WI38 (cell line): ENCODE measurements around the gene MPRIP.

ENCODE experiments used
- H3K4me3 ChIP-seq: 2 replicates; pipeline ENCODE4 v1.5.1; 2011; ENCODE audit warnings: low read depth, mild to moderate bottlenecking, control low read depth, low read length
- CTCF ChIP-seq: IDR thresholded peaks from 2 replicates; pipeline ENCODE4 v1.5.1; 2012; ENCODE audit warnings: low read depth, mild to moderate bottlenecking, control low read depth, low read length

MPRIP gene

DNA sequence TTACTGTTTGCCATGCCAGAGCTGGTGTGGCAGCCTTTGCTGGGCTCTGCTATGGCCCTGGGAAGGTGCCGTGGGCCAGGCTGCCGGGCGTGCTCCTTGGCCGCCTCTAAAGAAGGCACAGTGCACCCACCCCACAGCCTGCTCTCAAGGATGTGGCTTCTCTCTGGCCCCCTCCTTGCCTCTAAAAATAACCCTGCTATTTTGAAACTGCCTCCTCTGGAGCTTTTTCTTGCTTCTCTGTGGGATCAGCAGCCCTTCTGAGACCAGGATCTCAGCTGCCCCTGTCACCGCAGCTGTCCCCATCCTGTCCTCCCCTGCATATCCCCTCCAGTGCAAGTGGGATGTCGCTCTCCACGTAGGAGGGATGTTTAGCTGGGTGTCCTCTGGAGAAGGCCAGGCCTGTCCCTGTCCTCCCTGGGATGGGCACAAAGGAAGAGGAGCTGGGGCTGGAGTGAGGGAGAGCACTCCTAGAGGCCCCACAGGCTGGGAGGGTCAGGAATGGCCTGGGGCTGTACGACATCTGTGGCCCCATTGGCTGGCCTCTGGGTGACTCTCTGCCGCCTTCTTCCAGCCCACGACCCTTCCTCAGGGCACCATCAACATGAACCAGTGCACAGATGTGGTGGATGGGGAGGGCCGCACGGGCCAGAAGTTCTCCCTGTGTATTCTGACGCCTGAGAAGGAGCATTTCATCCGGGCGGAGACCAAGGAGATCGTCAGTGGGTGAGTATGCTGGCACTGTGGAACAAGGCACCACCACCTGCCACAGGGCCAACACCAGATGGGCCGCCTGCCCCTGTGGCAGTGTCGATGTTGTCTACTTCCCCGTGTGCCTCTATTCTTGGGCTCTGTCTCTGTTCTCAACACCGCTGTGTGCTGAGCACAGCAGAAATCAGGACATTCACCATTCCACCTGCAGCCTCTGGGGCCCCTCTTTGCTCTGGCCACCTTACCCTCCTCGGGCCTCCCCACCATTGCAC lies 84.2 kb downstream of the MPRIP start:
- no peak for TF ChIP-seq CTCF
- H3K4me3 ChIP-seq = no peak overlapping the region

DNA sequence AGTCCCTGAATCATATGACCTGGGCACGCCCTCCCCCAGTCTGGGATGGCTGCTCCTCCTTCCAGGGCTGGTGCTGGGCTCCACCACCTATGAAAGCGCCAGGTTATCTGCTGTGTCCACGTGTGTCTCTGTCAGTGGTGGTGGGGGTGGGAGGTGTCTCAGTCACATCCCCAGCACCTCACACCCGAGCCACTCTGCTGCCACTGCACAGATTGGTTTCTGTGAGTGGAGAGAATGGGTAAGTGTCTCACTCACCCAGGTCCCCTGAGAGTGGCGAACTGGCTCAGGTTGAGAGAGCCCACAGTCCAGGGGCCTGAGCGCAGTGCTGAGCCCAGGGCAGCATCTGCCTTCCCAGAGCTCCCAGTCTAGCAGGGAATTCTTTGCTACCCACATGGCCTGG lies 84.9 kb downstream of the MPRIP start:
- no peak overlapping the region for H3K4me3 ChIP-seq
- no peak for TF ChIP-seq CTCF

- TF ChIP-seq CTCF = no peak
Observed at GRCh38 chr17:17127730-17128291, 85.6 kb downstream of the MPRIP start.

GRCh38 chr17:17128476-17129075 lies 86.3 kb downstream of the MPRIP start:
- H3K4me3 ChIP-seq = no peak overlapping the region
- TF ChIP-seq CTCF = no peak

More at GRCh38 chr17:17127730-17128291, 85.6 kb downstream of the MPRIP start:
- H3K4me3 ChIP-seq = no peak overlapping the region

DNA sequence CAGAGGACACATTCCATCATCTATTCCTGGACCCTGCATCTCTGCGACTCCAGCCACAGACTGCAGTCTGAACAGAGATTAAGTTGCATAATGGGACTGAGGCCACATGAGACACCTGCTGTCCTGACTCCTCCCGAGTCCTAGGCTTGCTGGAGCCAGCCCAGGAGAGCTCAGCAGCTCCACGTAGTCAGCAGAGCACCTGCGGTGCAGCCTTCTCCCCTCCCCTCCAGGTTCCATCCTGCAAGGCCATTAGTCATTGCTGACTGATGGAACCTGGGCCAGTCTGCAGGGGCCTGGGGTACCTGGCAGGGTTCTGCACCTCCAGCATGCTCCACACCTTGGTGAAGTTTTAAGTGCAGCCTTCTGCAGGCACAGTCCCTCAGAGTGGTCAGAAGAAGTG lies 87.2 kb downstream of the MPRIP start:
- TF ChIP-seq CTCF = no peak
- no peak overlapping the region for H3K4me3 ChIP-seq

DNA sequence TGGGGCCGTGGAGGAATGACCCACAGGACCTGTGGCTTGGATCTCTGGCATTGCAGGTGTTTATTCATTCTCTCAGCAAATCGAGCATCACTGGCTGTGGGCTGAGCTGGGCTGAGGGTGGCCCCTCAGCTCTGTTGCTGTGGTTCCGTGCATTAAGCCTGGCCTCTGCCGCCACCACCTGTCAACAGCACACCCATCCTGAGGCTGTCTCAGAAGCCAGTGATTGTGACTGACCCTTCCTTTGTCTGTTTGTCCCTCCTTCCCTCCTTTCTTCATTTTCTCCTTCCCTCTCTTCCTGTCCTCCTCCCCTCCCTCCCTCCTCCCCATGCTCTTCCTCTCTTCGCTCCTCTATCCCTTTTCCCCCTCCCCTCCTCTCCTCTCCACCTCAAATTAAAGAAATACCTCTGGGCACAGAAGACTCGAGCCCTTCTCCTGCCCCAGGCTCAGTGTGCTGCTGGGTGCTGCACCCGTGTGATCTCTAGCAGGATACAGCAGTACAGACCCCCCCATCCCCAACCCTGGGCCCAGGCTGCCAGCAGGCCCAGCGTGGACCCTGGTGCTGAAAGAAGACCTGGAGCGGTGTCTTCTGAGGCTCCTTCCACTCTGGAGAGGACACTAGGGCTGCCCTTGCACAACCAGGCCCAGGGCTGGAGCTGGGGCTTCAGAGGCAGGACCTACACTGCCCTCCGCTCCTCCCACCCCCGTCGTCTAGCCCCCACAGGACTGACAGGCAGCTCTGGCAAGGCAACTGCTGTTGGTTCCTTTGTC lies 88.0 kb downstream of the MPRIP start:
- no peak for TF ChIP-seq CTCF
- no peak overlapping the region for H3K4me3 ChIP-seq
